Middle frontal gyrus (tissue), 1 donor: Measurements from ENCODE around the gene CWC27.

ENCODE experiments used
- DNase-seq: peaks from one replicate; pipeline ENCODE4 v3.0.0-alpha.2; 2015; ENCODE audit warnings: low spot score; ENCODE audit errors: extremely low spot score

The CWC27 gene

DNA sequence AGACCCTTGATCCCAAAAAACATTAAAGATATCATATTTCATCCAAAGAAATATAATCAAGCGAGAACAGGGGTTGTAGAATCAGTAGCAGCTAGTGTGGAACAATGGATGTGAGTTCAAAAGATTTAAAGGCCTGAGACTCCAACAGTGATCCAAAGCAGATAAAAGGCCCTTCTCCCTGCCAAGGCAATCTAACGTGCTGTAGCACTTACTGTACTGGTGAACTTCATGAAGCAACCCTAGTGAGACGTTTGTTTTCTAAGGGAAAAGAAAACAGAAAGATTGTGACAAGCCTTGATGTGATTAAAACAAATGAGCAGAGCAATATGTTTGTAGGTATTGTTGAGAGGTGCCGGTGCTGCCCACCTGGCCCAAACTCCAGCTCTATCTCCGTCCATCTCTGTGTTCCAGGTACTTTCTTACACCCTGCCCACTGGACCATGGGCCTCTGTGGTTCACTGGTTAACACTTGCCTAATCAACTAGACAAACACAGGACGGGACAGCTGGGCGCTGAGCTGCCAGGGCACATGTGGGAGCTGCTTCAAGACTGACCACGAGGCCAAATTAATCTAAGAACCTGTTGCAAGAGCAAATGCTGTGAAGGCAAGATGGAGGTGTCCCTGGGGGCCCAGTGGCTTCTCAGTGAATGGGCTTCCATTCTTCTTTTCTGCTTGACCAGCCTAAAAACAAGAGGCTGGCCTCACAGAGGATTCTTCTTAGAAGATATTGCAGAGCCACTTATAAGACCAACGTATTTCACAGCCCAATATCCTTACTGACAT, 265.5 kb downstream of the CWC27 start:
- no peak for DNase-seq

- DNase-seq, result no peak
Measured at GRCh38 chr5:65034813-65035209, 266.1 kb downstream of the CWC27 start.

- DNase-seq, result peak; percentile 78
Measured at GRCh38 chr5:65035211-65036206, 266.8 kb downstream of the CWC27 start.

GRCh38 chr5:65037831-65038815, 269.4 kb downstream of the CWC27 start:
- DNase-seq, result no peak

GRCh38 chr5:65041296-65042158, 272.8 kb downstream of the CWC27 start:
- DNase-seq, result no peak

DNA sequence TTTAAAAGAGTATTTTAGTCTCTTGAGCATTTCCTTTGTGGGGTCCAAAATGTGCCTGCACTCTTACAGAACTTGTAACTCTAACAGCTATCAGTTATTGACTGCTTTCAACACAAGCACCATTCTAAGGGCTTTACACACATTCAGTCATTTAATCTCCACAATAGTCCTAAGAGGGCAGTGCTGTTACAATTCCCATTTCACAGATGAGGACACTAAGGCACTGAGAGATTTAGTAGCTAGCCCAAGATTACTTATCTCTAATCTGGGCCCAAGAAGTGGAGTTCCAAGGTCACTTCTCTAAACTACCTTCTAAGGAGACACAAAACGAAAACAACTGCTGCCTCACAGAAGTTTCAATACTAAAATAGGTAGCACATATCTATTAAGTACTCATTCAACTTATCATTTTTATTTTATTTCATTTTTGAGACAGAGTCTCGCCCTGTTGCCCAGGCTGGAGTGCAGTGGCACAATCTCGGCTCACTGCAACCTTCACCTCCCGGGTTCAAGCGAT, 275.2 kb downstream of the CWC27 start:
- no peak for DNase-seq

- no peak for DNase-seq
Measured at GRCh38 chr5:65047225-65047624, 278.5 kb downstream of the CWC27 start.

DNA sequence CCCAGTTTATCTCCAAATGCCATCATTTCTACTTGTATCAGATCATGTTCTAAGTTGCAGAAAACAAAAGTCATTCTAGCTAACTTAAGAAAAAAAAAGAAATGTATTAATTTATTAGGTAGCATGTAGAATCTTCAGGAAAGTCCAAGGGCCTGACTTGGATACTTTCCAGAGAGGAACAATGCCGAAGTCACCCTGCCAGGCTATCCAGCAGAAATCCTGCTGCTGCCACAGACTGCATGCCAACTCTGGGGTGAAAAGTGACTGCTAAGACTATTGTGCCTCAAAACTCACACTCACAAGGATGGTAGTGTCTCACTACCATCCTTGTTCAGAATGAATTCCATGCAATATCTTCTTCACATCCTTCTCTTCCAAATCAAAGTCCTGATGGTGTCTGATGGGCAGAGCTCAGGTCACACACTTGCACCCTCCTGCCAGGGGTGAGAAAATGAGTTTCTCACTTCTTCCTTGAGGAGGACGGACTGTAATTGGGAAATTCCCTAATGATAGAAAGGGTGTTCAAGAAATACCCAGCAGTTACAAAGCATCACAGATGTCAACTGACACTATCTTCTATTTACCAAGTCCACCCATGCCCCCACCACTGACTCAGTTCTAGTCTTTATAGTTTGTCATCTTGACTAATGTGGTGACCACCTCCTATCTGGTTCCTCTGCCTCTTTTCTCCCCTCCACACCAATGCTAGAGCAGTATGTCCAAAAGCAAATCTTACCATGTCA, 279.4 kb downstream of the CWC27 start:
- DNase-seq, result no peak

GRCh38 chr5:65050140-65050539, 281.4 kb downstream of the CWC27 start:
- no peak for DNase-seq

- no peak for DNase-seq
Measured at GRCh38 chr5:65050826-65051498, 282.2 kb downstream of the CWC27 start.

DNA sequence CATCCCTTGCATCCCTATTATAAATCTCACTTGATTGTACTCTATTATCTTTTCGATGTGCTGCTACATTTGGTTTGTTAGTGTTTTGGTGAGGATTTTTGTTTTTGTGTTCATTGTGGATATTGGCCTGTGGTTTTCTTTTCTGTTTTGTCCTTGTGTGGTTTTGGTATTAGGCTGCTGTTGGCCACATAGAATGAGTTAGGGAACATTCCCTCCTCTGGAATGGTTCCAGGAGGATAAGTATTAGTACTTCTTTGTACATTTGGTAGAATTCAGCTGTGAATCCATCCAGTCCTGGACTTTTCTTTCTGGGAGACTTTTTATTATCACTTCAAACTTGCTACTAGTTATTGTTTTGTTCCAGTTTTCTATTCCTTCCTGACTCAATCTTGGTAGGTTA, 287.2 kb downstream of the CWC27 start:
- no peak for DNase-seq

DNA sequence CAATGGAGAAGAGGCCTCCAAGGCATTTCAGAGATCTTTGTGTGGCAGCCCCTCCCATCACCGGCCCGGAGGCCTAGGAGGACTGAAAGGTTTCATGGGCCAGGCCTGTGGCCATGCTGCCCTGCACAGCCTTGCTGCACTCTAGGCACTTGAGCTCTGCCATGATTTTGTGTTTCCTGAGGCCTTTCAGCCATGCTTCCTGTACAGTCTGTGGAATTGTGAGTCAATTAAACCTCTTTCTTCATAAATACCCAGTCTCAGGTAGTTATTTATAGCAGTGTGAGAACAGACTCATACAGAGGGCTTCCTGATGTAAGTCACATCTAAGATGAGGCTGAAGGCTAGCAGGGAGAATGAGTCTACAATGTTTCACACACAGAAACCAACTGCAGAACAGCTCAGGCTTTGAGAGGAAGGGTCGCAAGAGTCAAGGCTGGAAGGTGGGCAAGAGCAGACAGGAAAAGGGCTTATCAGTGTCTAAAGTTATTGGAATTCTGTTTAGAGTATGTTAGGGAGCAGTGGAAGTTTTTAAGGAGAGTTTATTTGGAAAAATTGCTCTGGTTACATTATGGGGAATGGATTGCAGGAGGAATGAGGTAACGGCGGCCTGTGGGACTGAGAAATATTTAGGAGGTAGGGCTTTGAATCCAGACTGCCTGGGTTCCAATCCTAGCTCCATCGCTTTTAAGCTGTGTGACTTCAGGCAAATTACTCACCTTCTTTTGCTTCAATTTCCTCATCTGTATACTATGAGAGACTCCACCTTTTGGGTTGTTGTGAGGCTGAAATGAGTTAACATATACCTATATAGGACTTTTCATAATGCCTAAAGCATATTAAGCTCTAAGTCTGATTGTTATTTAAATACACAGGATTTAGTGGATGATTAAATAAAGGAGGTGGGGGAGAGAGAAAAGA, 291.2 kb downstream of the CWC27 start:
- no peak for DNase-seq

GRCh38 chr5:65061250-65061973, 292.7 kb downstream of the CWC27 start:
- no peak for DNase-seq

- DNase-seq, result no peak
Measured at GRCh38 chr5:65061974-65062353, 293.2 kb downstream of the CWC27 start.

DNA sequence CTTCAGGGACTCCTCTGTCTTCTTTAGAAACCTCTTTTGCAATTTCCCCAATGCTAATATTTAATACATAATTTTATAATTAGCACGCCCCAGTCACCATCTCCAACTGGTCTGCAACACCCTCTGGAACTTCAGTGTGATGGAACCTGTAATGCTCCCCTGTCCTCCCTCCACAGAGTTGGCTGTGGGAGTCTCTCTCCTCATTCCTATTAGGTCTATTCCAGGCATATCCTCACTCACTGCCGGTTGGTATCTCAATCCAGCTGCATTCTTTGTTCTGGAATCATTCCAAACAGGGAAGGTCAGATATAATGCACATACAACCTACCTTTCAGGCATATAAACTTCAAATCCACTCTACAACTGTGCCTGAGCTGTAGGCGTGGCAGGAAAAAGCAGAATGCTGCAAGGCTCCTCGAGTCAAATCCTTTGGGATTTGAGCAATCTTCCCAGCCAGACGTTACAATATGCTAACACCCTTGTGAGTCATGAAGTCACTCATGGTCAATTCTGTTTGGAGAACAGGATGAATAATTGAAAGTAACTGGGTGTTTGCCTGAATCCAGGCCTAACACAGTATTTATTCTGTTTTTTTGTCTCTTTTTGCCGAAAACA, 293.8 kb downstream of the CWC27 start:
- no peak for DNase-seq

- DNase-seq, result no peak
Measured at GRCh38 chr5:65065001-65065511, 296.3 kb downstream of the CWC27 start.
